ENCODE data around the gene ERN1. TPM values are rescaled to one million over a fixed set of nuclear protein-coding genes. Genes with fewer than 3 reads are reported as not detected.

The ERN1 gene
- total and polyA plus RNA-seq, 2 of the 8 experiments (the other 6 are each of a cell fraction or from before 2014, with no cell fraction given) = 1.8 to 3.9 TPM

DNA sequence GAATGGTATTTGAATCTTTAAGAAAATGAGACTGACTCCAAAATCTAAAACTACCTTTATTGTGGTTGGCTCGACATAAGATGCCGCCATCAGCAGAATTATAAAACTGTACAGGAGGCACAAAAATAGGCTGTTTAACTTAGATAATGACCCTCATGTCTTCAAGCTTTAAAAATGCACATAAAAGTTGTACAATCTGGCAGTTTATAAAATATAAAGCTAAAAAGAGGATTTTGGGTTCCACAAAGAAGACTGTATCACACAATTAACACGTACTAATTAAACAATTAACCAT is 90.9 kb downstream of the ERN1 start (continued):
- TF ChIP-seq EZH2 (IDR thresholded peaks at IDR 0.05; ENCODE audit: low read depth, low read length, severe bottlenecking) (no peak), CREB1 (IDR thresholded peaks at IDR 0.05) (no peak), RNF2 (IDR thresholded peaks at IDR 0.05; ENCODE audit: borderline replicate concordance, low read depth, low read length, missing control alignments, poor library complexity, severe bottlenecking) (no peak)
- TF ChIP-seq, protein P1, sequence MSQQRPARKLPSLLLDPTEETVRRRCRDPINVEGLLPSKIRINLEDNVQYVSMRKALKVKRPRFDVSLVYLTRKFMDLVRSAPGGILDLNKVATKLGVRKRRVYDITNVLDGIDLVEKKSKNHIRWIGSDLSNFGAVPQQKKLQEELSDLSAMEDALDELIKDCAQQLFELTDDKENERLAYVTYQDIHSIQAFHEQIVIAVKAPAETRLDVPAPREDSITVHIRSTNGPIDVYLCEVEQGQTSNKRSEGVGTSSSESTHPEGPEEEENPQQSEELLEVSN (IDR thresholded peaks at IDR 0.05) = no peak
